Neural progenitor cell (in vitro differentiated cells): ENCODE results near the gene EMILIN3. TPM values are rescaled to one million over a fixed set of nuclear protein-coding genes. Genes with fewer than 3 reads are reported as not detected.

ENCODE experiments used
- DNase-seq: peaks from one replicate; pipeline ENCODE4 v3.0.0-alpha.2; 2016; ENCODE audit warnings: low spot score
- H2AFZ ChIP-seq: fragments of 200-600 bp; sonication (generic); replicated peaks from 2 replicates; pipeline ENCODE4 v1.6.1; 2016; ENCODE audit warnings: antibody characterized with exemption
- H3F3A ChIP-seq: fragments of 200-600 bp; sonication (generic); 2 replicates; pipeline ENCODE4 v1.6.1; 2016; ENCODE audit warnings: antibody characterized with exemption, low read depth
- H3K27ac ChIP-seq: fragments of 200-600 bp; sonication (generic); 2 replicates; pipeline ENCODE4 v1.5.1; 2016; ENCODE audit warnings: mild to moderate bottlenecking
- H3K27me3 ChIP-seq: fragments of 200-600 bp; sonication (generic); 2 replicates; pipeline ENCODE4 v1.6.1; 2016; ENCODE audit warnings: mild to moderate bottlenecking, moderate library complexity
- H3K36me3 ChIP-seq: fragments of 200-600 bp; sonication (generic); 2 replicates; pipeline ENCODE4 v1.5.1; 2016
- H3K4me1 ChIP-seq: fragments of 200-600 bp; sonication (generic); 2 replicates; pipeline ENCODE4 v1.6.1; 2016; ENCODE audit warnings: mixed run types
- H3K4me2 ChIP-seq: fragments of 200-600 bp; sonication (generic); 2 replicates; pipeline ENCODE4 v1.6.1; 2016
- H3K4me3 ChIP-seq: fragments of 200-600 bp; sonication (generic); 2 replicates; pipeline ENCODE4 v1.5.1; 2016
- H3K79me2 ChIP-seq: fragments of 200-600 bp; sonication (generic); 2 replicates; pipeline ENCODE4 v1.6.1; 2016; ENCODE audit warnings: low read depth
- H3K9ac ChIP-seq: fragments of 200-600 bp; sonication (generic); 2 replicates; pipeline ENCODE4 v1.6.1; 2016
- H3K9me3 ChIP-seq: fragments of 200-600 bp; sonication (generic); 2 replicates; pipeline ENCODE4 v1.5.1; 2016; ENCODE audit warnings: low read depth
- H4K20me1 ChIP-seq: fragments of 200-600 bp; sonication (generic); 2 replicates; pipeline ENCODE4 v1.6.1; 2016; ENCODE audit warnings: low read depth
- H3K27ac Mint-ChIP-seq: 3 replicates; pipeline ENCODE4 v1.8.0; 2021; ENCODE audit warnings: mixed read lengths
- H3K27me3 Mint-ChIP-seq: 2 replicates; pipeline ENCODE4 v1.8.0; 2022; ENCODE audit warnings: low read depth, mild to moderate bottlenecking, inconsistent platforms, moderate library complexity, mixed read lengths; ENCODE audit not compliant: insufficient read depth
- H3K36me3 Mint-ChIP-seq: 3 replicates; pipeline ENCODE4 v1.8.0; 2021; ENCODE audit warnings: mixed read lengths
- H3K4me1 Mint-ChIP-seq: 3 replicates; pipeline ENCODE4 v1.8.0; 2021; ENCODE audit warnings: mixed read lengths
- H3K4me3 Mint-ChIP-seq: 3 replicates; pipeline ENCODE4 v1.8.0; 2021; ENCODE audit warnings: mild to moderate bottlenecking, moderate library complexity, mixed read lengths
- H3K9me3 Mint-ChIP-seq: 3 replicates; pipeline ENCODE4 v1.8.0; 2020; ENCODE audit warnings: mixed read lengths
- EZH2 ChIP-seq: fragments of 200-600 bp; sonication (generic); IDR thresholded peaks from 2 replicates; pipeline ENCODE4 v1.6.1; 2017; ENCODE audit warnings: antibody characterized with exemption, mild to moderate bottlenecking, moderate library complexity
- EZH2phosphoT487 ChIP-seq: fragments of 200-600 bp; sonication (generic); IDR thresholded peaks from 2 replicates; pipeline ENCODE4 v1.6.1; 2017; ENCODE audit warnings: antibody characterized with exemption
- total RNA-seq: library from RNA; depleted of rRNA; stranded (reverse); fragments of >200 nt; gene quantifications from 2 replicates; pipeline ENCODE4 v1.2.3, GENCODE V29; 2015; ENCODE audit warnings: low replicate concordance
- TF ChIP-seq, protein P1 (sequence below): fragments of 200-600 bp; sonication (generic); IDR thresholded peaks from 2 replicates; pipeline ENCODE4 v1.5.1; 2017; ENCODE audit warnings: antibody characterized with exemption, mild to moderate bottlenecking

Gene EMILIN3
- total RNA-seq, 1 donor from 2014 or later, result 3.5 TPM

- H3K9ac ChIP-seq, result no peak overlapping the region
- H3K27ac Mint-ChIP-seq, result no peak overlapping the region
- H3K36me3 Mint-ChIP-seq, result no peaks in the 10 kb centered on the region
- H3K27ac ChIP-seq, result no peak overlapping the region
- no peak overlapping the region for H2AFZ ChIP-seq
- no peak overlapping the region for H3K4me3 Mint-ChIP-seq
- H4K20me1 ChIP-seq, result peaks cover 3% of the 10 kb centered on the region
- H3K79me2 ChIP-seq, result no peaks in the 10 kb centered on the region
- TF ChIP-seq EZH2 (no peak), EZH2phosphoT487 (no peak)
- TF ChIP-seq, protein P1, sequence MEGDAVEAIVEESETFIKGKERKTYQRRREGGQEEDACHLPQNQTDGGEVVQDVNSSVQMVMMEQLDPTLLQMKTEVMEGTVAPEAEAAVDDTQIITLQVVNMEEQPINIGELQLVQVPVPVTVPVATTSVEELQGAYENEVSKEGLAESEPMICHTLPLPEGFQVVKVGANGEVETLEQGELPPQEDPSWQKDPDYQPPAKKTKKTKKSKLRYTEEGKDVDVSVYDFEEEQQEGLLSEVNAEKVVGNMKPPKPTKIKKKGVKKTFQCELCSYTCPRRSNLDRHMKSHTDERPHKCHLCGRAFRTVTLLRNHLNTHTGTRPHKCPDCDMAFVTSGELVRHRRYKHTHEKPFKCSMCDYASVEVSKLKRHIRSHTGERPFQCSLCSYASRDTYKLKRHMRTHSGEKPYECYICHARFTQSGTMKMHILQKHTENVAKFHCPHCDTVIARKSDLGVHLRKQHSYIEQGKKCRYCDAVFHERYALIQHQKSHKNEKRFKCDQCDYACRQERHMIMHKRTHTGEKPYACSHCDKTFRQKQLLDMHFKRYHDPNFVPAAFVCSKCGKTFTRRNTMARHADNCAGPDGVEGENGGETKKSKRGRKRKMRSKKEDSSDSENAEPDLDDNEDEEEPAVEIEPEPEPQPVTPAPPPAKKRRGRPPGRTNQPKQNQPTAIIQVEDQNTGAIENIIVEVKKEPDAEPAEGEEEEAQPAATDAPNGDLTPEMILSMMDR, result no peak
- no peak overlapping the region for H3K4me2 ChIP-seq
- H3K27me3 Mint-ChIP-seq, result peaks cover 9% of the 10 kb centered on the region
- no peaks in the 10 kb centered on the region for H3K9me3 ChIP-seq
- H3K27me3 ChIP-seq, result no peaks in the 10 kb centered on the region
- H3K4me3 ChIP-seq, result no peak overlapping the region
- no peaks in the 10 kb centered on the region for H3K36me3 ChIP-seq
- H3K4me1 ChIP-seq, result peaks cover 15% of the 10 kb centered on the region
- H3K4me1 Mint-ChIP-seq, result peaks cover 19% of the 10 kb centered on the region
- H3K9me3 Mint-ChIP-seq, result no peaks in the 10 kb centered on the region
- no peak for DNase-seq
- H3F3A ChIP-seq, result peaks cover 10% of the 10 kb centered on the region
Measured at GRCh38 chr20:41382791-41383305, 16.2 kb upstream of the EMILIN3 start.

- Histone ChIP-seq H3K4me3 (no peak overlapping the region), H3K9ac (no peak overlapping the region), H3K27ac (no peak overlapping the region), H2AFZ (peak overlapping the region; percentile 89), H3K27me3 (no peaks in the 10 kb centered on the region), H3K79me2 (no peaks in the 10 kb centered on the region), H3K9me3 (no peaks in the 10 kb centered on the region), H3K4me1 (peaks cover 5% of the 10 kb centered on the region), H3K4me2 (no peak overlapping the region), H3F3A (no peaks in the 10 kb centered on the region), H4K20me1 (no peaks in the 10 kb centered on the region), H3K36me3 (no peaks in the 10 kb centered on the region)
- Mint-ChIP-seq H3K27me3 (peaks cover 15% of the 10 kb centered on the region), H3K4me3 (no peak overlapping the region), H3K36me3 (no peaks in the 10 kb centered on the region), H3K27ac (no peak overlapping the region), H3K9me3 (no peaks in the 10 kb centered on the region), H3K4me1 (peaks cover 10% of the 10 kb centered on the region)
- peak; percentile 32 for DNase-seq
- TF ChIP-seq EZH2phosphoT487, result no peak
- TF ChIP-seq, protein P1, result peak; percentile 18
- no peak for TF ChIP-seq EZH2
Measured at GRCh38 chr20:41380551-41381193, 14.1 kb upstream of the EMILIN3 start.

DNA sequence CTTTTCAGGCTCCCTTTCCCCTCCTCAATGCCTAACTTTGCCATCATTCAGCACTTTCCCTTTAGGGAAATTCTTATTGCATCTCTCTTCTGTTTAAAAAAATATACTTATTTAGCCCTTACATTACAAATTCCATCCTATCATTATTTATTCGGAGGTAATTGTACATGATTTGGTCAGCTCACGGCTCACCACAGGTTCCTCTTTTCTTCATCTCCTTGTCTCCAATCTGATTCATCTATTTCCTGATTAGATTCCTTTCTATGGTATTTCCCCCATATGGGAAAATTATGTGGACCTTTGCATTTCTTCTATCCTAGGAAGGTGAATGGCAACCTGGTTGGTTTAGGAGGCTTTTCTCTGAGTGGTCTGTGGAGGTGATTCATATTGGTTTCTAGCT, 12.9 kb upstream of the EMILIN3 start:
- Mint-ChIP-seq H3K36me3 (no peaks in the 10 kb centered on the region), H3K27ac (no peak overlapping the region), H3K4me3 (no peak overlapping the region), H3K27me3 (peaks cover 12% of the 10 kb centered on the region), H3K4me1 (peaks cover 12% of the 10 kb centered on the region), H3K9me3 (no peaks in the 10 kb centered on the region)
- H3K9me3 ChIP-seq, result no peaks in the 10 kb centered on the region
- H3K27ac ChIP-seq, result no peak overlapping the region
- no peaks in the 10 kb centered on the region for H4K20me1 ChIP-seq
- H3K4me3 ChIP-seq, result no peak overlapping the region
- TF ChIP-seq EZH2phosphoT487, result no peak
- peaks cover 5% of the 10 kb centered on the region for H3K4me1 ChIP-seq
- H3F3A ChIP-seq, result no peaks in the 10 kb centered on the region
- no peaks in the 10 kb centered on the region for H3K27me3 ChIP-seq
- no peaks in the 10 kb centered on the region for H3K79me2 ChIP-seq
- no peaks in the 10 kb centered on the region for H3K36me3 ChIP-seq
- no peak overlapping the region for H2AFZ ChIP-seq
- no peak overlapping the region for H3K4me2 ChIP-seq
- no peak for DNase-seq
- H3K9ac ChIP-seq, result no peak overlapping the region

- H3K27me3 Mint-ChIP-seq, result peaks cover 24% of the 10 kb centered on the region
- no peaks in the 10 kb centered on the region for H4K20me1 ChIP-seq
Measured at GRCh38 chr20:41377275-41377674, 10.7 kb upstream of the EMILIN3 start.

More at GRCh38 chr20:41377275-41377674, 10.7 kb upstream of the EMILIN3 start:
- H3K27ac ChIP-seq, result no peak overlapping the region
- no peak overlapping the region for H2AFZ ChIP-seq
- H3K79me2 ChIP-seq, result no peaks in the 10 kb centered on the region
- no peak for DNase-seq
- H3K4me2 ChIP-seq, result no peak overlapping the region
- no peak overlapping the region for H3K4me3 Mint-ChIP-seq
- H3K9me3 ChIP-seq, result no peaks in the 10 kb centered on the region
- TF ChIP-seq EZH2 (no peak), EZH2phosphoT487 (no peak)
- TF ChIP-seq, protein P1, result no peak
- peaks cover 10% of the 10 kb centered on the region for H3K4me1 ChIP-seq
- H3K36me3 Mint-ChIP-seq, result no peaks in the 10 kb centered on the region
- no peaks in the 10 kb centered on the region for H3K36me3 ChIP-seq
- H3K9ac ChIP-seq, result no peak overlapping the region
- no peaks in the 10 kb centered on the region for H3K27me3 ChIP-seq
- H3K27ac Mint-ChIP-seq, result no peak overlapping the region
- no peak overlapping the region for H3K4me3 ChIP-seq
- H3K9me3 Mint-ChIP-seq, result peaks cover 7% of the 10 kb centered on the region
- H3F3A ChIP-seq, result no peaks in the 10 kb centered on the region
- H3K4me1 Mint-ChIP-seq, result peaks cover 24% of the 10 kb centered on the region
